ENCODE results near the gene CDH10.

- TF ChIP-seq CTCF (IDR thresholded peaks at IDR 0.05 in 4 of 5, conservative IDR thresholded peaks at IDR 0.05 in 1 of 5) (no peak), POLR2A (IDR thresholded peaks at IDR 0.05) (no peak)
Measured at GRCh38 chr5:24535646-24536045, 109.1 kb downstream of the CDH10 start.
